Stimulated activated CD4-positive, alpha-beta T cell treated with anti-CD3 and anti-CD28 coated beads, Interleukin-4, amount 100 ng/mL, for 1 hour (primary cell): ENCODE results near the gene INPP5E.
A peak's percentile ranks its signal among the peaks of the same experiment; 100 is the strongest.

Source experiments
- DNase-seq: peaks from one replicate; pipeline ENCODE4 v3.0.0-alpha.2; 2020

Gene INPP5E, protein sequence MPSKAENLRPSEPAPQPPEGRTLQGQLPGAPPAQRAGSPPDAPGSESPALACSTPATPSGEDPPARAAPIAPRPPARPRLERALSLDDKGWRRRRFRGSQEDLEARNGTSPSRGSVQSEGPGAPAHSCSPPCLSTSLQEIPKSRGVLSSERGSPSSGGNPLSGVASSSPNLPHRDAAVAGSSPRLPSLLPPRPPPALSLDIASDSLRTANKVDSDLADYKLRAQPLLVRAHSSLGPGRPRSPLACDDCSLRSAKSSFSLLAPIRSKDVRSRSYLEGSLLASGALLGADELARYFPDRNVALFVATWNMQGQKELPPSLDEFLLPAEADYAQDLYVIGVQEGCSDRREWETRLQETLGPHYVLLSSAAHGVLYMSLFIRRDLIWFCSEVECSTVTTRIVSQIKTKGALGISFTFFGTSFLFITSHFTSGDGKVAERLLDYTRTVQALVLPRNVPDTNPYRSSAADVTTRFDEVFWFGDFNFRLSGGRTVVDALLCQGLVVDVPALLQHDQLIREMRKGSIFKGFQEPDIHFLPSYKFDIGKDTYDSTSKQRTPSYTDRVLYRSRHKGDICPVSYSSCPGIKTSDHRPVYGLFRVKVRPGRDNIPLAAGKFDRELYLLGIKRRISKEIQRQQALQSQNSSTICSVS

DNA sequence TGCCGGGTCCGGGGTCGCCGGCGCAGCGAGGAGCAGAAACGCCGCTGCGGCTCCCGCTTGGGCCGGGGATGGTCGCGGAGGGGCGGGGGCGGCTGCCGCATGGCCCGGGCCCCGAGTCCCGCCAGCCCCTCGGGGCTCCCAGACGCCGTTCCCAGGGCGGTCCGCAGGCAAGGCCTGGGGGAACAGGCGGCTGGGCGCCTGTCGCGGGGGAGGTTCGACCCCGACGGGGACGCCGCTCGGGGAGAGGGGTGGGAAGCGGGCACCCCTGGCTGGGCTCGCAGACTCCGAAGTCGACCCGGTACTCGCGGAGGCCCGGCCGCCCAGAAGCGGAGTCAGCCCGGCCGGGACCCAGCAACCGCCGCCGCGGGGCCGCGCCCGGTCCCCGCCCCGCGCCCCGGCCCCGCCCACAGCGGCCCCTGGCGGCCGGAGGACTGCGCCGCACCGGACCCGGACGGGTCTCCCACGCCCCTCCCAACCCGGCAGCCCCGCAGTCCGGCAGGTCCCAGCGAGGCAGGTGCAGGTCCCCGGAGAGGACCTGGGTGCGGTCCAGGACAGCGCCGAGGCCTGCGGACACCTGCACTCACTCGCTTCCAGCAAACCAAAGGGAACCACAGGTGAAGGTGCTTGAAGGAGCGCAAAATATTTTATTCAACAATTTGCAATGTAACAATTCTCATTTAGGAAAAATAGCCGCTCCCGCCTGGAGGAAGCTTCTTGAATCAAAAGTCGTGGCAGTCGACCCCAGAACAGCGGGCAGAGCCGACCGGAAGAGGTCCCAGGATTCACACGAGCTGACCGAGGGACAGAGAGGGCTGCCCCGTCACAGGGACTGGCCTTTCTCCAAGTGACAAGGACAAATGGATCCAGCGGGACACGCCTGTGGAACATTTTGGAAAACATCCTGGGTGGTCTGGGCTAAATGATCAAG lies at the start of gene INPP5E:
Gene INPP5E, minus strand, starts transcription at position 365 of the 928 bp plus-strand sequence. CDS start 426 bp downstream, outside the sequence.
- DNase-seq, result peak; percentile 88

DNA sequence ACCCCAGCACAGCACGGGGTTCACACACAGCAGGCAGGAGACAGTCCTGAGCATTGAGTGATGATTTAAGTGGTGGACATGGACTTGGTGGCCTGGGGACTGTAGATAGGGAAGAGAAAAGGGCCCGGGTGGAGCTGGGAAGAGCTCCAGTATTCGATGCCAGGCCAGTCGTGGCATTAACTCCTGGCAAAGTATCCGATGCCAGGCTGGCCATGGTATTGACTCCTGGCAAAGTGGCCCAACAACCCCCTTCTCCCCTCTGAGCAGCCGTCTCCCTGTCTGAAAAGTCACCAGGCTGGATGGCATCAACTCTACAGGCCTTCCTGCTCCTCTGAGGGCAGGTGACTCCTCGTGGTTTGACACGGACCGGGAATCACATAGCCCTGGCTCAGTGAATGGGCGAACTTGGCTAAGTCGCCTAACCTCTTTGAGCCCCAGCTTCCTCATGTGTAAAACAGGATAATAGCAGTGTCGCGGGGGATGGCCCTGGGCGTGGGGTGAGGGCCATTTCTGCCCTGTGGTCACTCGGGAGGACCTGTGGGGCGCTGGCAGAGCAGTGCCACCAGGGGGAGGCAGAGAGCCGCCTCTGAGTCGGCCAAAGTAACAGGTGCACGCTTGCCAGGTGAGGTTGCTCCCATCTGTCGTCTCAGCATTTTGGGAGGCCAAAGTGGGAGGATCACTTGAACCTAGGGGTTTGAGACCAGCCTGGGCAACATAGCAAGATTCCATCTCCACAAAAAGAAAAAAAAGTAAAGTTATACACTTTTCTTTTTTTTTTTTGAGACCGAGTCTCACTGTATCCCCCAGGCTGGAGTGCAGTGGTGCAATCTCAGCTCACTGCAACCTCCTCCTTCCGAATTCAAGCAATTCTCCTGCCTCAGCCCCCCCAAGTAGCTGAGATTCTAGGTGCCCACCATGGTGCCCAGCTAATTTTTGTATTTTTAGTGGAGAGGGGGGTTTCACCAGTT lies 48.9 kb upstream of the INPP5E start:
- DNase-seq, result peak; percentile 78

GRCh38 chr9:136487672-136488071 lies 48.0 kb upstream of the INPP5E start:
- DNase-seq, result no peak

GRCh38 chr9:136486823-136487620 lies 47.4 kb upstream of the INPP5E start:
- no peak for DNase-seq

DNA sequence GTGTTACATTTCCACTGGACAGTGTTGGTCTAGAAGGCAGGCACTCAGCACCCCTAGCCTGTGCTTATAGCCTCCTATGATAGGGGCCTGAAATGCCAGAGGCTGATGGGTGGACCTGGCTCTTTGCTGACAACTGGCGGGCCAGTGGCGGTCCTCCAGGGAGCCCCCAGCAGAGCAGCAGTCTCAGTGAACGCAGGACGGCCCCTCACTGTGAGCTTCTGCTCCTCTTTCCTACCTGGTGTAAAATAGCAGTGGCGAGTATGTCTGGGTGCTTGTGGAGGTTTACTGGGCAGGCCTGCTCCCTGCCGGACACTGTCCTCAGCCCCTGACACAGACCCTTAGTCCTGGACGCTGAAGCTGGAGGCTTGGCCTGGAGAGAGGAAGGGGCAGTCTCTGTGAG lies 46.5 kb upstream of the INPP5E start:
- no peak for DNase-seq

GRCh38 chr9:136485049-136486045 lies 45.7 kb upstream of the INPP5E start:
- peak; percentile 85 for DNase-seq

- peak; percentile 17 for DNase-seq
Observed at GRCh38 chr9:136484153-136485048, 44.8 kb upstream of the INPP5E start.

DNA sequence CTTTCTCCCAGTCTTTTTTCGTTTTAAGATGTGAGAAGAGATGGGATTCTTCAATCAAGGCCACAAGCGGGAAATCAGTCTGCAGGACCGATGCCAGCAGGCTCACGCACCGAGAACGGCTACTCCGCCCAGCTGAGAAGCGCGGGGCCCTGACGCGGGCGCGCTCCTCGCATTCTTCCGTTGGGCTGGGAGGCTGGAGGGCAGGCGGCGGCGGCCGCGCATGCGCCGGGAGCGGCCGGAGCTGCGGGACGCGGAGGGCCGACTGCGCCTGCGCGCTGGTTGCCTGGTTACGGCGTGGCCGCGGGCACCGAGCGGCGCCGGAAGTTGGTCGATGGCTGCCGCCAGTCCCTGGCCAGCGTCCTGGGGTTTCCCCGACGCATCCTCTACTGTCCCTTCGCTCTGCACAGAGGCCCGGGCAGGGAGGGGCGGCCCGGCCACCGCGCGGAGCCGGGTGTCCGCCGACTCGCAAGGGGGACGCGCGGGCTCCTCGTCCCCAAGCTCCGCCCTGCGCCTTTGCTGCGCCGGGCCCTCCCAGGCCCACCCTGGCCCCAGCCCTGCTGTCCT lies 44.0 kb upstream of the INPP5E start:
- DNase-seq, result peak; percentile 95

DNA sequence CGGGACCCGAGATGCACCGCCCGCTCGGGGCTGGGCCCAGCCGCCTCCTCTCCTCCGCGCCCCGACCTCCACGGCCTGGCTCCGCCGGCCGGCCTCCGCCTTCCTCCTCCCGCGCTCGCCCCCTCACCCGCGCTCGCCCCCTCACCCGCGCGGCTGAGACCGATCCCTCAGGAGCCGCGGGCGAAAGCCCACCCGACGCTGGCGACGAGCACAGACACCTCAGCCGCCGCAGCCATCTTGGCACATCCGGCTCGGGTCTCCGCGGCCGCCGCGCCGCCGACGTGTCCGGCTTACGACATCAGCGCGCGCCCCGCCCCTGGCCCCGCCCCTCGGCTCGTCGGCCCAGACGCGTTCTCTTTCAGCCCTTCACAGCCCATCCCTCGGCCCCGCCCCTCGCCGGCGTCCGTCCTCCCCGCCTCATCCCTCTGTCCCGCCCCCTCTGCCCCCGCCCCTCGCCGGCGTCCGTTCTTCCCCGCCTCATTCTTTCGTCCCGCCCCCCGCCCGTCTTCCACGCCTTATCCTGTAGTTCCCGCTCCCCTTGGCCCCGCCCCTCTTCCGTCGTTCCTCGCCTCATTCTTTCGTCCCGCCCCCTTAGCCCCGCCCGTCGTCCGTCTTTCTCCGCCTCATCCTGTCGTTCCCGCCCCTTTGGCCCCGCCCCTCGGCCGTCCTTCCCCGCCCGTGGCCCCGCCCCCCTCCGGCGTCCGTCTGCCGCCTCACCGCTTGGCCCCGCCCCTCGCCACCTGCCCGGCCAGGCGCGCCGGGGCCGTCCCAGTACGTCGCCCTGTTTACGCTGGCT lies 43.3 kb upstream of the INPP5E start, which contains the start of gene SEC16A:
Gene SEC16A, minus strand, starts transcription at position 248 of the 796 bp plus-strand sequence. CDS start 5,425 bp downstream, outside the sequence.
- peak; percentile 100 for DNase-seq

GRCh38 chr9:136482046-136482792 lies 42.6 kb upstream of the INPP5E start:
- DNase-seq, result no peak

DNA sequence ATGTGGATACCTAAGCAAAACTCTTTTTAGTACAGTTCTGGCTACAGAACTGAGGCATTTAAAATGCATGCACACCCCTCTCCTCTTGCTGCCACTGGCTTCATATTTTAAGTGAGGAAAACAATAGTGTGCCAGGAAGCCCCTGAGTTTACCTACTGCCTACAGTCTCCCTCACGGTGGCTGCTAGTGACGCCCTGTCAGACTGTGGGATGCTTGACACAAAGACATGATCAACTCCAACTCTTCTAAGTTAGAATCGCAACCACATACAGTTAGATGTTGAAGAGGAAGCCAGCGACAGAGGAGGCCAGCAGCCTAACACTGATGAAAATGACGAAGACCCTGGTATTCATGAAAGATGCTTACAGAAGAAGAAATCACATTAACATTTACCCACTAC lies 41.9 kb upstream of the INPP5E start:
- no peak for DNase-seq

DNA sequence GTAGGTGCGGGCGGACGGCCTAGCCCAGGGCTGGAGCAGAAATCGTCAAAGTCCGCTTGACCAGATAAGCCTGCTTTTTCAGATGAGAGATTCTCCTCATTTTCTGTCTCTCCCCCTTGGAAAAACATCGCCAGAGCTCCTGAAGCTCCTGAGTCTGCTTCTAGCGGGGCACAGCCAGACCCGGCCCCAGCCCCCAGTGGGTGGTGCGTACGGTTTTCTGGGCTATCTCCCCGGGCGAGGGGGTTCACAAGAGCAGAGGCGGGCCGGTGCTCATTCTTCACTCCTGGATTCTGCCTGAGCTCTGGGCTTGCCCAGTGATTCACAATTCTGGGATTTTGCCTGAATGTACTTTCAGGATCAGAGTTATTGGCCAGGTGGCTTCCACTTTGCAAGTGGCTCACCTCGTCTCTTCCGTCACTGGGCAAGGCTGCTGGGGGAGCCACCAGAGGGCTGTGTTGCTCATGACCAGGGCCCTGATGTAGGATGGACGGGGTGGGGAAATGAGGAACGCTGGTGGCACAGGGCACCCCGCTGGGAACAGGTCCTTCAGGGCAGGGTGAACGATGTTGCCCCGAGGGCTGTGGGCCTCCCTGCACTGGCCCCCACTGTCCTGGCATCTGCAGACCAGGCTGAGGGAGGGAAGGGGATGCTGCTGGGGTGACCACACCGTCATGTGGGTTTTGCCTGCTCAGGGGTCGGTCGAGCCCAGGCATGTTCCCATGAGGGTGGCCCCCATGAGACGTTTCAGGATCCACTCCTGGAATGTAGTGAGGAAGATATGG lies 36.9 kb upstream of the INPP5E start:
- DNase-seq, result no peak

DNA sequence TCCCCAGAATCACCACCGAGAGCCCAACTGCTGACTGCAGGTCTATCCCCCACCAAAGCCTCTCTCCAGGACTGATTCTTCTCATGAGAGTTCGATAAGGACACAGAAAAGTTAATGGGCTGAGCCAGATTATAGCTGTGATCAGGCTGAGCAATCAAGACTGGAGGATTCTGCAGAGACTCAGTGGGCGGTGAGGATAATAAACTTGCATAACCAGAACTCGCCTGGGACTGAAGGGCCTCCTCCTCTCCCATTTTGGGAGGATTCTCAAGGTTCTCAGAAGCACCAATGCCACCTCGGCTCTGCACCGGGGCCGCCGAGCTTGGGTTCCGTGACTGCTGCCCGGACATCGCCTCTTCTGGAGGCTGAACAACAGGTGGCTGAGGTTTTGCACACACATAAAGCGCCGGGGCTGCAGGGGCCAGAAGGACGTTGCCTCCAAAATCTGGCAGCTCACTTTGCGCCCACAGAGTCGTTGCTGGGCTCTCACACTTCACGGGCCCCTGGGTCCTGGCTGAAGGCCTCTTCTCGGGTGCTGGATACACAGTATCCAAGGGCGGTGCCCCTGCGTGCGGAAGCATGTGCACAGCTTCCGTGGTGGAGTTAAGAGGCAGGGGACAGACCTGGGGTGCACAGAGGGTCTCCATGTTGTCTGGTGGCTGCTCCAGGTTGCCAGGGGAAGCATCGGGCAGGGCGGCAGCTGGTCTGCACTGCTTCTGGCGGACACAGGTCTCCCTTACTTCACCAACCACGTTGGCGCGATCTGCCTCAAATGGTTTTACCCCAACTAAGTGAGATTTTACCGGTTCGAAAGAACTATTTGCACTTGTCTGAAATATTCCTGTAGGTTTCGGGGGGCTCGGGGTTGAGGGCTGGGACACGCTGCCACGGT lies 35.6 kb upstream of the INPP5E start:
- no peak for DNase-seq

GRCh38 chr9:136474021-136474640 lies 34.5 kb upstream of the INPP5E start:
- DNase-seq, result no peak
